Activated CD4-positive, alpha-beta T cell treated with anti-CD3 and anti-CD28 coated beads for 48 hours (primary cell): ENCODE results near the gene DMRTC2.

ENCODE experiments used
- DNase-seq: peaks from one replicate; pipeline ENCODE4 v3.0.0-alpha.2; 2020

Gene DMRTC2

GRCh38 chr19:41894350-41894749, 49.5 kb downstream of the DMRTC2 start:
- DNase-seq, result no peak

- peak; percentile 41 for DNase-seq
Observed at GRCh38 chr19:41895745-41896580, 51.1 kb downstream of the DMRTC2 start.

GRCh38 chr19:41896581-41896942, 51.7 kb downstream of the DMRTC2 start:
- no peak for DNase-seq

- DNase-seq, result no peak
Observed at GRCh38 chr19:41897181-41897580, 52.3 kb downstream of the DMRTC2 start.

GRCh38 chr19:41897820-41898219, 53.0 kb downstream of the DMRTC2 start:
- no peak for DNase-seq

- no peak for DNase-seq
Observed at GRCh38 chr19:41898235-41898634, 53.4 kb downstream of the DMRTC2 start.
